CD4-positive, alpha-beta T cell treated with Interleukin-17A for 4 hours (primary cell): ENCODE measurements around the gene ASIC4.

Experiments used
- DNase-seq: peaks from one replicate; pipeline ENCODE4 v3.0.0-alpha.2; 2020; ENCODE audit warnings: mixed read lengths

ASIC4 gene

GRCh38 chr2:219498280-219499057, 15.8 kb upstream of the ASIC4 start, which contains the start of gene GMPPA:
TSS of gene GMPPA (plus strand) at chr2:219498891. CDS start at chr2:219499976, 1,085 bp downstream.
- peak; percentile 94 for DNase-seq

- no peak for DNase-seq
These were observed 15.3 kb upstream of the ASIC4 start for GRCh38 chr2:219499058-219499307.

GRCh38 chr2:219499555-219499954, 14.7 kb upstream of the ASIC4 start:
- DNase-seq = no peak

- no peak for DNase-seq
These were observed 14.1 kb upstream of the ASIC4 start for GRCh38 chr2:219500135-219500534.

- no peak for DNase-seq
These were observed 12.4 kb upstream of the ASIC4 start for GRCh38 chr2:219501849-219502248.

- DNase-seq = no peak
These were observed 11.7 kb upstream of the ASIC4 start for GRCh38 chr2:219502618-219503017.

- DNase-seq = no peak
These were observed 8.7 kb upstream of the ASIC4 start for GRCh38 chr2:219505585-219505984.

- no peak for DNase-seq
These were observed 8.0 kb upstream of the ASIC4 start for GRCh38 chr2:219506153-219506801.

GRCh38 chr2:219506802-219507526, 7.3 kb upstream of the ASIC4 start:
- no peak for DNase-seq

- no peak for DNase-seq
These were observed 6.5 kb upstream of the ASIC4 start for GRCh38 chr2:219507581-219508443.

- no peak for DNase-seq
These were observed 5.9 kb upstream of the ASIC4 start for GRCh38 chr2:219508444-219508734.

GRCh38 chr2:219508971-219509779, 5.1 kb upstream of the ASIC4 start:
- DNase-seq = no peak

- peak; percentile 66 for DNase-seq
These were observed 4.3 kb upstream of the ASIC4 start for GRCh38 chr2:219509780-219510511.

- no peak for DNase-seq
These were observed 3.7 kb upstream of the ASIC4 start for GRCh38 chr2:219510512-219511135.

GRCh38 chr2:219511547-219512325, 2.5 kb upstream of the ASIC4 start:
- no peak for DNase-seq

GRCh38 chr2:219512524-219513216, 1.6 kb upstream of the ASIC4 start:
- DNase-seq = no peak

GRCh38 chr2:219513787-219514186, 495 bp upstream of the ASIC4 start:
- no peak for DNase-seq

- no peak for DNase-seq
These were observed 554 bp downstream of the ASIC4 start for GRCh38 chr2:219514836-219515235.

- DNase-seq = no peak
These were observed 1.8 kb downstream of the ASIC4 start for GRCh38 chr2:219515874-219516629.
